ENCODE measurements around the gene SRGAP2B. TPM values are rescaled to one million over a fixed set of nuclear protein-coding genes. Genes with fewer than 3 reads are reported as not detected.
"Not testable (repeated sequence)": the region's sequence is repeated elsewhere in the genome, so short reads cannot be mapped to it uniquely, and the experiment has no call there.

Gene SRGAP2B
- total and polyA plus RNA-seq, 10 of the 15 experiments (the other 5 are each of a cell fraction or from before 2014, with no cell fraction given), result 1.2 to 8.9 (median 3.0) TPM

DNA sequence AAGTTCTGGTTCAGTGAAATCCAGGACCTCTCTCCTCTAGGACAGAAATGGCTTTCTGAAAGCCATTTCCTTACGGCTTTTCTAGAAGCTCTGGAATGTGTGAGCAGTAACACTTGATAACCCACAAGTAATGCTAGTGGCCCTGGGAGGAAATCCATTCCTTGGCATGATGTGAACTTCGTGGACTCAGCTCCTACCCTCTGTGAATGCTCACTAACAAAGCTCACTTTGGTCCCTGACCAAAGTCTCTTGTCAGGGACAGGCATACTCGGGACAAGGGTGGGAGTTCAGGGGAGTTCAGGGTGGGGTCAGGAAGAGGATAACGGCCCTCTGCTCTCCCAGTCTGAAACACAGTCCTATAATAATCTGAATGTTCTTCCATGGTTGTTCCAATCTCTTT lies 172.3 kb downstream of the SRGAP2B start:
- in situ Hi-C loops (cut with MboI); H3K9ac ChIP-seq (ENCODE audit: control insufficient read depth, insufficient read depth, low read length); H3K36me3 ChIP-seq (ENCODE audit: control insufficient read depth in 2 of 2, insufficient read depth in 2 of 2, low read length in 1 of 2); RAD21 ChIA-PET (ENCODE audit: unreplicated experiment); H2AFZ ChIP-seq (ENCODE audit: control insufficient read depth, low read depth, low read length); CTCF ChIA-PET; H3K4me1 ChIP-seq (ENCODE audit: control insufficient read depth, insufficient read depth, low read length); H3K79me2 ChIP-seq (ENCODE audit: control insufficient read depth, insufficient read depth, low read length); ATAC-seq; POLR2A ChIA-PET; H3K4me2 ChIP-seq (ENCODE audit: control insufficient read depth, insufficient read depth); H3K27me3 ChIP-seq (replicated peaks in 1 of 2; ENCODE audit: control insufficient read depth in 2 of 2, insufficient read depth in 2 of 2, low read length in 1 of 2); SMC1A ChIA-PET (ENCODE audit: uncharacterized antibody, unreplicated experiment); FAIRE-seq; BruUV-seq (replicated peaks); DNase-seq (ENCODE audit: low read depth, low spot score); H3K4me3 ChIP-seq; intact Hi-C loops (cut with micrococcal nuclease; ENCODE audit: unreplicated experiment); H4K20me1 ChIP-seq (ENCODE audit: control insufficient read depth, insufficient read depth); H3K27ac ChIP-seq (ENCODE audit: control insufficient read depth, insufficient read depth); H3K9me3 ChIP-seq (replicated peaks; ENCODE audit: control insufficient read depth, insufficient read depth, low read length): not testable (repeated sequence)
- WGBS (ENCODE audit: insufficient coverage, insufficient replicate concordance, low lambda C conversion rate, missing lambda C conversion rate), result 96% methylated on average over 3 of the region's 4 CpGs

DNA sequence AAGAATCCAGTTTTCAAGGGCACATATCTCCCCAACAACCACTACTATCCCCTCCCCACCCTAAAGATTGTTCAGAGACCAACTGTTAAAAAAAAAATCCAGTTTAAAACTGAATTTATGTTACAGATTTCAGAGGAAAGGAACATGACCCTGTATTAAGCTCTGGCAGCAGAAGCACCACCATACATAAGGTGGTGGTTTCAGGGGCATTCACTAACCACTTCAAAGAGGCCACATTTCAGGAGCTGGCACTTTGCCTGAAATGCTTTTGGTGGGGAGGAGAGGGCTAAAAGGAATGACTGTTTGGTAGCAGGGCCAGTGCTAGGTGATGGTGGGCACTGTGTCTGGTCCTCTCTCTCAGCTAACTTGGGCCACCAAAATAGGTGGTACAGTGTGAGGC lies 176.0 kb downstream of the SRGAP2B start:
- H3K4me1 ChIP-seq (ENCODE audit: control insufficient read depth, insufficient read depth, low read length); H2AFZ ChIP-seq (ENCODE audit: control insufficient read depth, low read depth, low read length); SMC1A ChIA-PET (ENCODE audit: uncharacterized antibody, unreplicated experiment); H3K4me2 ChIP-seq (ENCODE audit: control insufficient read depth, insufficient read depth); H3K27me3 ChIP-seq (replicated peaks in 1 of 2; ENCODE audit: control insufficient read depth in 2 of 2, insufficient read depth in 2 of 2, low read length in 1 of 2); in situ Hi-C loops (cut with MboI); H3K9ac ChIP-seq (ENCODE audit: control insufficient read depth, insufficient read depth, low read length); DNase-seq (ENCODE audit: low read depth, low spot score); ATAC-seq; H4K20me1 ChIP-seq (ENCODE audit: control insufficient read depth, insufficient read depth); H3K27ac ChIP-seq (ENCODE audit: control insufficient read depth, insufficient read depth); FAIRE-seq; BruUV-seq (replicated peaks); H3K4me3 ChIP-seq; intact Hi-C loops (cut with micrococcal nuclease; ENCODE audit: unreplicated experiment); POLR2A ChIA-PET; H3K79me2 ChIP-seq (ENCODE audit: control insufficient read depth, insufficient read depth, low read length); RAD21 ChIA-PET (ENCODE audit: unreplicated experiment); CTCF ChIA-PET; H3K36me3 ChIP-seq (ENCODE audit: control insufficient read depth in 2 of 2, insufficient read depth in 2 of 2, low read length in 1 of 2); H3K9me3 ChIP-seq (replicated peaks; ENCODE audit: control insufficient read depth, insufficient read depth, low read length): not testable (repeated sequence)

DNA sequence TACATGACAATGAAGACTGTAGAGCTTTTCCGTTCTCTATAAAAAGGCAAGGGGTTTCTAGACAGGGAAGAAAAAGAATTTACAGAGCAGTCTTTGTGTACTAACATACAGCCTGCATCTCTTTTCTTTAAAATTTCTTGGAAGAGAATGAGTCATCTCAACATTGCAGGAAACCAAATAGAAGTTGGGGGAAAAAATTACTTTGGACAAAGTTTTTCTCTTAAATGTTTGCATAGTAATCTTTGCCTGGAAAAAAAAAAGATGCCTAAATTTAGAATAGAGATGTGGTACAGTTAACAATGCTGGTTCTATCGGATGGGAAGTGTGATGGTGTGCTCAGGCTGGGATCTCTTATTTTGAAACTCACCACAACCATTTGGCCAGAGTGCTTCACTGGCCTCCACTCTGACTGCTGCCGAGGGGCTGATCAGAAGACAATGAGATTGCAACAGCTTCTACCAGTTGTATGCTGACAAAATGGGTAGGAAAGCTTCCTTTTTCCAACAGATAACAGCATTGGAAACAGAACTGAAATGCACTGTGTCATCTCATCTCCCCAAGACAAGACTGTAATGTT lies 177.0 kb downstream of the SRGAP2B start:
- CTCF ChIA-PET; H3K4me2 ChIP-seq (ENCODE audit: control insufficient read depth, insufficient read depth); BruUV-seq (replicated peaks); H4K20me1 ChIP-seq (ENCODE audit: control insufficient read depth, insufficient read depth); RAD21 ChIA-PET (ENCODE audit: unreplicated experiment); DNase-seq (ENCODE audit: low read depth, low spot score); H3K79me2 ChIP-seq (ENCODE audit: control insufficient read depth, insufficient read depth, low read length); H3K4me3 ChIP-seq; H3K9me3 ChIP-seq (replicated peaks; ENCODE audit: control insufficient read depth, insufficient read depth, low read length); ATAC-seq; H3K27ac ChIP-seq (ENCODE audit: control insufficient read depth, insufficient read depth); H3K9ac ChIP-seq (ENCODE audit: control insufficient read depth, insufficient read depth, low read length); H3K4me1 ChIP-seq (ENCODE audit: control insufficient read depth, insufficient read depth, low read length); SMC1A ChIA-PET (ENCODE audit: uncharacterized antibody, unreplicated experiment); intact Hi-C loops (cut with micrococcal nuclease; ENCODE audit: unreplicated experiment); in situ Hi-C loops (cut with MboI); FAIRE-seq; POLR2A ChIA-PET; H3K36me3 ChIP-seq (ENCODE audit: control insufficient read depth in 2 of 2, insufficient read depth in 2 of 2, low read length in 1 of 2); H3K27me3 ChIP-seq (replicated peaks in 1 of 2; ENCODE audit: control insufficient read depth in 2 of 2, insufficient read depth in 2 of 2, low read length in 1 of 2); H2AFZ ChIP-seq (ENCODE audit: control insufficient read depth, low read depth, low read length): not testable (repeated sequence)
- 50% methylated on average over 1 of the region's 3 CpGs for WGBS (ENCODE audit: insufficient coverage, insufficient replicate concordance, low lambda C conversion rate, missing lambda C conversion rate)

DNA sequence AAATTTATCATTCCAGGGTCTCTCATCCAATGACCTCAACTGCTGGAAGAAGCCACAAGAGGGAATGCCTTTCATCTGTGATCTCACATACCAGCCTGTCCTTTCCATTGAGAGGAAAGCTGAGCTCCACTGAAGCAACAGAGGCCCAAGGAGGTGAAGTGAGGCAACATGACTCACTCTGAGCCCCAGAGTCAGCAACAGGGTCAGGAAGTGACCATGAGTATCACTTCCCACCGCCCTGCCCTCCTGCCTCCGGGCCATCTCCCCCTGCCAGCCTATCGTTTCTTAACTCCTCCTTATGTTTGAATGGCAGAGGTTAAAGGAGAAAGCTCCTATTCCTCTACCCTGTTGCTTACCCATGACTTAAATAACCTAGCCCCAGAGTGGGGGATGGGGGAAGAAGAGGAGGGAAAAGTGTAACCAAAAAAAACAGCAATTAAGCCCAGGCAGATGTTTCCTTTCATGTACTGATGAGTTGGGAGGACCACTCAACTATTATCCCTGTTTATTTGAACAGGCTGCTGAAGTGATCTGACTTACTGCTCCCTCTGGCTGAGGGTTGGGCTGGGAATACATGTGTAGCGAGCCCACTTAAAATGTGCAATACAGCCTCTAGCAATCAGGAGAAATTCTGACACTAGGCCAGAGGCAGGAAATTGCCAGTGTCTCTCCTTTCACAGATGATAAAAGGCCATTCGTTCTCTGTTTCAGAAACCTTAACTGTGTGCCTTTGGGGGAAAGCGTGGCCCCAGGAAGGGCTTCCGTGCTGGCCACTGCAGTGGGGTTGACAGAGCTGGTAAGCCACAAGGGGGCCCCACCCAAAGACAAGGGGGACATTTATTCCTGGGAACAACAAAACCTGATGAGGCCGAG lies 177.7 kb downstream of the SRGAP2B start:
- RAD21 ChIA-PET (ENCODE audit: unreplicated experiment), result not testable (repeated sequence)

More for the DNA sequence above, 177.7 kb downstream of the SRGAP2B start:
- H3K36me3 ChIP-seq (ENCODE audit: control insufficient read depth in 2 of 2, insufficient read depth in 2 of 2, low read length in 1 of 2); intact Hi-C loops (cut with micrococcal nuclease; ENCODE audit: unreplicated experiment); BruUV-seq (replicated peaks); H3K9ac ChIP-seq (ENCODE audit: control insufficient read depth, insufficient read depth, low read length); H3K4me2 ChIP-seq (ENCODE audit: control insufficient read depth, insufficient read depth); H3K4me3 ChIP-seq; H3K4me1 ChIP-seq (ENCODE audit: control insufficient read depth, insufficient read depth, low read length); in situ Hi-C loops (cut with MboI); SMC1A ChIA-PET (ENCODE audit: uncharacterized antibody, unreplicated experiment); DNase-seq (ENCODE audit: low read depth, low spot score); H3K27ac ChIP-seq (ENCODE audit: control insufficient read depth, insufficient read depth); POLR2A ChIA-PET; H4K20me1 ChIP-seq (ENCODE audit: control insufficient read depth, insufficient read depth); H3K9me3 ChIP-seq (replicated peaks; ENCODE audit: control insufficient read depth, insufficient read depth, low read length); H3K27me3 ChIP-seq (replicated peaks in 1 of 2; ENCODE audit: control insufficient read depth in 2 of 2, insufficient read depth in 2 of 2, low read length in 1 of 2); H2AFZ ChIP-seq (ENCODE audit: control insufficient read depth, low read depth, low read length); H3K79me2 ChIP-seq (ENCODE audit: control insufficient read depth, insufficient read depth, low read length); CTCF ChIA-PET; FAIRE-seq: not testable (repeated sequence)
- WGBS (ENCODE audit: insufficient coverage, insufficient replicate concordance, low lambda C conversion rate, missing lambda C conversion rate), result no CpG with 5 or more reads among the region's 8 CpGs
- peak; percentile 52 for ATAC-seq

Measured in GM12878 (cell line).